HS-27A (cell line): ENCODE data around the gene GRID1.

Experiments
- DNase-seq: peaks from one replicate; pipeline ENCODE4 v3.0.0-alpha.2; 2012; ENCODE audit warnings: low read depth, missing footprints

The GRID1 gene

GRCh38 chr10:86060386-86061277 lies 306.0 kb downstream of the GRID1 start:
- no peak for DNase-seq

GRCh38 chr10:86059892-86060291 lies 306.7 kb downstream of the GRID1 start:
- no peak for DNase-seq

GRCh38 chr10:86058964-86059363 lies 307.6 kb downstream of the GRID1 start:
- no peak for DNase-seq

GRCh38 chr10:86057708-86058107 lies 308.9 kb downstream of the GRID1 start:
- no peak for DNase-seq

- DNase-seq, result no peak
These were observed 309.9 kb downstream of the GRID1 start for GRCh38 chr10:86056672-86057071.

- no peak for DNase-seq
These were observed 310.7 kb downstream of the GRID1 start for GRCh38 chr10:86055928-86056327.

- DNase-seq, result no peak
These were observed 312.9 kb downstream of the GRID1 start for GRCh38 chr10:86053675-86054074.

- no peak for DNase-seq
These were observed 315.0 kb downstream of the GRID1 start for GRCh38 chr10:86051586-86051985.

GRCh38 chr10:86049442-86049841 lies 317.2 kb downstream of the GRID1 start:
- no peak for DNase-seq

- DNase-seq, result no peak
These were observed 317.6 kb downstream of the GRID1 start for GRCh38 chr10:86048973-86049372.

- no peak for DNase-seq
These were observed 318.0 kb downstream of the GRID1 start for GRCh38 chr10:86048571-86048970.

- DNase-seq, result no peak
These were observed 319.0 kb downstream of the GRID1 start for GRCh38 chr10:86047588-86047987.

GRCh38 chr10:86046845-86047460 lies 319.6 kb downstream of the GRID1 start:
- DNase-seq, result no peak

GRCh38 chr10:86045896-86046295 lies 320.7 kb downstream of the GRID1 start:
- DNase-seq, result no peak

- DNase-seq, result no peak
These were observed 322.6 kb downstream of the GRID1 start for GRCh38 chr10:86044029-86044428.

- DNase-seq, result no peak
These were observed 323.4 kb downstream of the GRID1 start for GRCh38 chr10:86043236-86043635.

GRCh38 chr10:86042161-86042560 lies 324.4 kb downstream of the GRID1 start:
- DNase-seq, result no peak

GRCh38 chr10:86041116-86041515 lies 325.5 kb downstream of the GRID1 start:
- no peak for DNase-seq

- DNase-seq, result no peak
These were observed 328.2 kb downstream of the GRID1 start for GRCh38 chr10:86038371-86038770.

- no peak for DNase-seq
These were observed 329.5 kb downstream of the GRID1 start for GRCh38 chr10:86037096-86037495.

- no peak for DNase-seq
These were observed 330.1 kb downstream of the GRID1 start for GRCh38 chr10:86036544-86036831.

GRCh38 chr10:86035791-86036543 lies 330.6 kb downstream of the GRID1 start:
- no peak for DNase-seq

- DNase-seq, result no peak
These were observed 331.9 kb downstream of the GRID1 start for GRCh38 chr10:86034710-86035109.
